HepG2 (cell line): ENCODE measurements around the gene GABBR2. TPM values are rescaled to one million over a fixed set of nuclear protein-coding genes. Genes with fewer than 3 reads are reported as not detected.

ENCODE experiments used
- ATAC-seq: fragments of 200-7000 bp; cut with Tn5 transposase; 3 replicates; pipeline ENCODE4 v1.9.1; 2020; ENCODE audit warnings: mild to moderate bottlenecking, moderate library complexity
- BruUV-seq: library from RNA; stranded (reverse); fragments of 400-500 nt; replicated peaks from 2 replicates; lab custom pipeline; 2021; lab: Mats Ljungman, UMichigan
- CTCF ChIA-PET: fragments of 300-600 bp; formaldehyde crosslinking; extraction: SDS; loops from one replicate; lab custom pipeline; 2021; ENCODE audit warnings: low total read pairs, inconsistent platforms, low intra/inter-chr PET ratio; lab: Yijun Ruan, JAX
- POLR2A ChIA-PET: fragments of 350-600 bp; sonication (Branson Sonifier 250); formaldehyde crosslinking; loops from one replicate; lab custom pipeline; 2020; ENCODE audit warnings: antibody characterized with exemption, inconsistent platforms; lab: Yijun Ruan, JAX
- DNase-seq: peaks from one replicate; pipeline ENCODE4 v3.0.0-alpha.2; 2015; ENCODE audit warnings: low spot score
- FAIRE-seq: peaks from 3 replicates; lab custom pipeline; 2011; peaks lifted over from hg19 to GRCh38; lab: Jason Lieb, UNC
- H2AFZ ChIP-seq: one replicate; pipeline ENCODE4 v1.6.1; 2011; ENCODE audit warnings: low read length, inconsistent platforms
- H3K27ac ChIP-seq: fragments of 300-600 bp; 3 replicates; pipeline ENCODE4 v1.8.0; 2011; ENCODE audit warnings: mixed run types, mild to moderate bottlenecking, mixed read lengths, low read length, inconsistent platforms; ENCODE audit not compliant: insufficient read depth; ENCODE audit errors: extremely low read length
- H3K27me3 ChIP-seq, 2 experiments: fragments of 200-600 bp in 1 of 2; 2 replicates in 1 of 2; 3 replicates in 1 of 2; pipeline versions ENCODE4 v1.6.0 to v1.8.0; 2011; ENCODE audit warnings: low read length in 2 of 2, mild to moderate bottlenecking in 2 of 2, moderate library complexity in 2 of 2, inconsistent platforms in 1 of 2; ENCODE audit not compliant: insufficient read depth in 2 of 2, control insufficient read depth in 1 of 2
- H3K36me3 ChIP-seq, 2 experiments: fragments of 200-600 bp in 1 of 2; replicated peaks in 1 of 2; 2 replicates in 1 of 2; 3 replicates in 1 of 2; pipeline versions ENCODE4 v1.5.1 to v1.8.0; 2011; ENCODE audit warnings: low read length in 2 of 2, inconsistent platforms in 1 of 2; ENCODE audit not compliant: insufficient read depth in 2 of 2, control insufficient read depth in 1 of 2
- H3K4me1 ChIP-seq: 2 replicates; pipeline ENCODE4 v1.5.1; 2012; ENCODE audit warnings: low read length, inconsistent platforms; ENCODE audit not compliant: insufficient read depth
- H3K4me2 ChIP-seq: 2 replicates; pipeline ENCODE4 v1.6.0; 2011; ENCODE audit warnings: low read depth, low read length, inconsistent platforms
- H3K4me3 ChIP-seq, 3 experiments: fragments of 200-600 bp in 1 of 3; sonication (generic), shearing (Covaris generic) in 1 of 3; replicated peaks in 1 of 3; 2 replicates each; pipeline ENCODE4 v1.5.1; 2011 to 2016; ENCODE audit warnings: low read length in 3 of 3, inconsistent platforms in 2 of 3, low read depth in 2 of 3, mild to moderate bottlenecking in 2 of 3, control low read depth in 1 of 3, mixed read lengths in 1 of 3; ENCODE audit not compliant: insufficient read depth in 1 of 3
- H3K79me2 ChIP-seq: one replicate; pipeline ENCODE4 v1.6.1; 2011; ENCODE audit warnings: low read length, inconsistent platforms; ENCODE audit not compliant: insufficient read depth
- H3K9ac ChIP-seq: 2 replicates; pipeline ENCODE4 v1.6.0; 2011; ENCODE audit warnings: mild to moderate bottlenecking, low read depth, low read length, inconsistent platforms; ENCODE audit not compliant: insufficient read depth
- H3K9me3 ChIP-seq: 2 replicates; pipeline ENCODE4 v1.5.1; 2012; ENCODE audit warnings: mild to moderate bottlenecking, low read length
- H4K20me1 ChIP-seq: 2 replicates; pipeline ENCODE4 v1.6.0; 2011; ENCODE audit warnings: inconsistent platforms, mild to moderate bottlenecking, low read length, moderate library complexity; ENCODE audit not compliant: insufficient read depth
- ARHGAP35 ChIP-seq: sonication (generic); formaldehyde crosslinking; IDR thresholded peaks from 2 replicates; pipeline ENCODE4 v1.9.0; 2022; ENCODE audit warnings: mild to moderate bottlenecking, inconsistent platforms, moderate library complexity, missing genetic modification reagents, borderline replicate concordance
- ARNT ChIP-seq: fragments of 450-650 bp; IDR thresholded peaks from 2 replicates; pipeline ENCODE4 v1.6.1; 2017
- BRF2 ChIP-seq: sonication (generic); formaldehyde crosslinking; IDR thresholded peaks from 2 replicates; pipeline ENCODE4 v1.8.1; 2022; ENCODE audit warnings: mild to moderate bottlenecking, missing genetic modification reagents
- DNMT3B ChIP-seq: conservative IDR thresholded peaks from 2 replicates; pipeline ENCODE4 v1.6.1; 2016; ENCODE audit warnings: missing biosample characterization, control low read depth
- DPF2 ChIP-seq: sonication (generic); formaldehyde crosslinking; IDR thresholded peaks from 2 replicates; pipeline ENCODE4 v1.4.0; 2020; ENCODE audit warnings: mild to moderate bottlenecking, low read depth, missing genetic modification reagents, borderline replicate concordance
- ELF1 ChIP-seq: sonication (generic); formaldehyde crosslinking; IDR thresholded peaks from 2 replicates; pipeline ENCODE4 v1.4.0; 2020; ENCODE audit warnings: missing genetic modification reagents
- FOXO4 ChIP-seq: sonication (generic); formaldehyde crosslinking; conservative IDR thresholded peaks from 2 replicates; pipeline ENCODE4 v1.8.1; 2023; ENCODE audit warnings: missing genetic modification reagents
- ISX ChIP-seq: sonication (generic); formaldehyde crosslinking; conservative IDR thresholded peaks from 2 replicates; pipeline ENCODE4 v1.5.0; 2020; ENCODE audit warnings: missing genetic modification reagents
- MAZ ChIP-seq, 2 experiments: sonication (generic) in 1 of 2; formaldehyde crosslinking in 1 of 2; IDR thresholded peaks; 2 replicates each; pipeline versions ENCODE4 v1.5.0 to v1.6.1; 2012 to 2020; ENCODE audit warnings: low read depth in 2 of 2, mild to moderate bottlenecking in 2 of 2, borderline replicate concordance in 1 of 2, improper control_type of control experiment in 1 of 2, low read length in 1 of 2, missing genetic modification reagents in 1 of 2, moderate library complexity in 1 of 2
- POLR2A ChIP-seq, 2 experiments: IDR thresholded peaks; 2 replicates each; pipeline ENCODE4 v1.6.1; 2011; ENCODE audit warnings: low read depth in 2 of 2, low read length in 2 of 2, mild to moderate bottlenecking in 1 of 2, moderate library complexity in 1 of 2; ENCODE audit not compliant: insufficient read depth in 1 of 2
- TEAD3 ChIP-seq: optimal IDR thresholded peaks from 2 replicates; pipeline ENCODE3; 2016; ENCODE audit warnings: borderline replicate concordance
- ZMYM4 ChIP-seq: sonication (generic); formaldehyde crosslinking; IDR thresholded peaks from 2 replicates; pipeline ENCODE4 v1.8.1; 2023; ENCODE audit warnings: mild to moderate bottlenecking, missing genetic modification reagents
- ZNF18 ChIP-seq: sonication (generic); formaldehyde crosslinking; IDR thresholded peaks from 2 replicates; pipeline ENCODE4 v1.8.0; 2022; ENCODE audit warnings: mild to moderate bottlenecking, missing genetic modification reagents; ENCODE audit not compliant: insufficient replicate concordance
- ZNF367 ChIP-seq: sonication (generic); formaldehyde crosslinking; IDR thresholded peaks from 2 replicates; pipeline ENCODE4 v1.4.0; 2020; ENCODE audit warnings: missing genetic modification reagents, borderline replicate concordance
- ZNF557 ChIP-seq: sonication (generic); formaldehyde crosslinking; IDR thresholded peaks from 2 replicates; pipeline ENCODE4 v1.4.0; 2020; ENCODE audit warnings: missing genetic modification reagents
- ZNF629 ChIP-seq: sonication (generic); formaldehyde crosslinking; conservative IDR thresholded peaks from 2 replicates; pipeline ENCODE4 v1.5.0; 2020; ENCODE audit warnings: missing genetic modification reagents
- ZNF737 ChIP-seq: sonication (generic); formaldehyde crosslinking; IDR thresholded peaks from 2 replicates; pipeline ENCODE4 v1.5.0; 2020; ENCODE audit warnings: missing genetic modification reagents, mild to moderate bottlenecking, borderline replicate concordance
- WGBS: methylation state at CpG from one replicate; pipeline ENCODE4 v1.1.6; 2017; ENCODE audit warnings: low lambda C conversion rate; 5-methylcytosine and 5-hydroxymethylcytosine counted together
- in situ Hi-C: cut with HindIII; loops from 2 replicates; pipeline ENCODE4 v1.10.0; 2017; ENCODE audit warnings: low pct_unique_long_range_greater_than_20kb; ENCODE audit not compliant: extremely low pct_ligation_motif_present
- intact Hi-C: fragments of 100-400 bp; cut with micrococcal nuclease; formaldehyde crosslinking; loops from one replicate; pipeline ENCODE4 v1.10.0; 2022; ENCODE audit not compliant: unreplicated experiment
- polyA plus RNA-seq, 8 experiments: library from polyadenylated mRNA; depleted of rRNA in 3 of 8; stranded (reverse) in 7 of 8; unstranded in 1 of 8; fragments of >200 nt; fragmentation: Illumina TruSeq in 4 of 8; extraction: Trizol in 4 of 8; gene quantifications; 2 replicates each; pipeline versions ENCODE4 v1.2.1 to v1.2.3, GENCODE V29; 2011 to 2016; ENCODE audit warnings: low read depth in 4 of 8, missing spikeins in 1 of 8, mixed read lengths in 1 of 8; ENCODE audit not compliant: insufficient read depth in 1 of 8
- total RNA-seq, 5 experiments: library from RNA; depleted of rRNA; stranded (reverse); fragments of >200 nt; fragmentation: Illumina TruSeq; extraction: Trizol; gene quantifications; 2 replicates each; pipeline ENCODE4 v1.2.3, GENCODE V29; 2016; ENCODE audit warnings: low read depth in 1 of 5

Gene GABBR2
- total and polyA plus RNA-seq, 2 of the 13 experiments (the other 11 are each of a cell fraction or from before 2014, with no cell fraction given) = 0.02 TPM; not detected in 1

GRCh38 chr9:98572054-98572627 lies 136.6 kb downstream of the GABBR2 start:
- no peak for ATAC-seq
- no TSS peak for BruUV-seq
- ChIA-PET CTCF (no interaction called here), POLR2A (no interaction called here)
- peaks cover 1 to 5% of the 10 kb centered on the region in 2 experiments; a peak in 1 of 5 replicates for H3K27me3 ChIP-seq
- H3K36me3 ChIP-seq = no peaks in the 10 kb centered on the region
- H3K4me1 ChIP-seq = no peaks in the 10 kb centered on the region
- intact Hi-C loops (no loop called here), in situ Hi-C loops (no loop called here)
- no peaks in the 10 kb centered on the region for H4K20me1 ChIP-seq
- no peak overlapping the region for H3K4me2 ChIP-seq
- H3K9me3 ChIP-seq = no peaks in the 10 kb centered on the region
- TF ChIP-seq ZMYM4 (no peak), POLR2A (IDR thresholded peaks at IDR 0.05; ENCODE audit: insufficient read depth in 1 of 2, low read depth in 2 of 2, low read length in 2 of 2) (no peak), FOXO4 (CRISPR knock-in tag) (no peak), ARHGAP35 (CRISPR knock-in tag) (no peak), ZNF737 (no peak), ISX (CRISPR knock-in tag) (no peak), ZNF18 (no peak), ZNF557 (no peak), BRF2 (CRISPR knock-in tag) (no peak), DNMT3B (CRISPR knock-in tag) (no peak), DPF2 (CRISPR knock-in tag) (no peak), ARNT (no peak), TEAD3 (CRISPR knock-in tag) (no peak), ELF1 (no peak), ZNF629 (CRISPR knock-in tag) (no peak), ZNF367 (CRISPR knock-in tag) (no peak), MAZ (IDR thresholded peaks at IDR 0.05; ENCODE audit: borderline replicate concordance, low read depth, low read length) (no peak), MAZ (CRISPR knock-in tag; IDR thresholded peaks at IDR 0.05; ENCODE audit: low read depth) (no peak)
- WGBS = 60% methylated on average over 4 of the region's 4 CpGs
- DNase-seq = no peak
- H2AFZ ChIP-seq = no peak overlapping the region
- no peak for FAIRE-seq
- H3K4me3 ChIP-seq = no peak overlapping the region
- no peaks in the 10 kb centered on the region for H3K79me2 ChIP-seq
- H3K9ac ChIP-seq = no peak overlapping the region
- H3K27ac ChIP-seq = no peak overlapping the region
